Left lobe of liver (tissue), 2 donors: ENCODE measurements around the gene THOC2. TPM values are rescaled to one million over a fixed set of nuclear protein-coding genes. Genes with fewer than 3 reads are reported as not detected.
"Not testable (repeated sequence)": the region's sequence is repeated elsewhere in the genome, so short reads cannot be mapped to it uniquely, and the experiment has no call there.

Source experiments
- ATAC-seq: fragments of 200-7000 bp; cut with Tn5 transposase; one replicate; pipeline ENCODE4 v1.9.1; 2020; ENCODE audit warnings: mild to moderate bottlenecking, moderate library complexity
- DNase-seq: peaks from one replicate; pipeline ENCODE4 v3.0.0-alpha.2; 2020; ENCODE audit warnings: low spot score
- total RNA-seq: library from RNA; stranded (reverse); gene quantifications from one replicate; pipeline ENCODE4 v1.2.1, GENCODE V29; 2021
- donor health status: DM: no; HTN: no; CAD: no; lungs with moderate emphysema.
- donor health status: DM: no; HTN: yes; CAD: no.

Gene THOC2
- total RNA-seq, 1 donor from 2014 or later, result 20.0 TPM

- no peak for DNase-seq
- no peak for ATAC-seq
Measured at GRCh38 chrX:123682186-123682585, 50.7 kb downstream of the THOC2 start.

DNA sequence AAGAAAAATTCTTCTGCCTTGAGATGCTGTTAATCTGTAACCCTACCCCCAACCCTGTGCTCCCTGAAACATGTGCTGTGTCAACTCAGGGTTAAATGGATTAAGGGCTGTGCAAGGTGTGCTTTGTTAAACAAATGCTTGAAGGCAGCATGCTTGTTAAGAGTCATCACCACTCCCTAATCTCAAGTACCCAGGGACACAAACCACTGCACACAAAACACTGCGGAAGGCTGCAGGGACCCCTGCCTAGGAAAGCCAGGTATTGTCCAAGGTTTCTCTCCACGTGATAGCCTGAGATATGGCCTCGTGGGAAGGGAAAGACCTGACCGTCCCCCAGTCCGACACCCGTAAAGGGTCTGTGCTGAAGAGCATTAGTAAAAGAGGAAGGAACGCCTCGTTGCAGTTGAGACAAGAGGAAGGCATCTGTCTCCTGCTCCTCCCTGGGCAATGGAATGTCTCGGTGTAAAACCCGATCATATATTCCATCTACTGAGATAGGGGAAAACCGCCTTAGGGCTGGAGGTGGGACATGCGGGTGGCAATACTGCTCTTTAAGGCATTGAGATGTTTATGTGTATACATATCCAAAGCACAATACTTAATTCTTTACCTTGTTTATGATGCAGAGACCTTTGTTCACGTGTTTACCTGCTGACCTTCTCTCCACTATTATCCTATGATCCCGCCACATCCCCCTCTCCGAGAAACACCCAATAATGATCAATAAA is 53.0 kb downstream of the THOC2 start:
- not testable (repeated sequence) for DNase-seq, ATAC-seq

DNA sequence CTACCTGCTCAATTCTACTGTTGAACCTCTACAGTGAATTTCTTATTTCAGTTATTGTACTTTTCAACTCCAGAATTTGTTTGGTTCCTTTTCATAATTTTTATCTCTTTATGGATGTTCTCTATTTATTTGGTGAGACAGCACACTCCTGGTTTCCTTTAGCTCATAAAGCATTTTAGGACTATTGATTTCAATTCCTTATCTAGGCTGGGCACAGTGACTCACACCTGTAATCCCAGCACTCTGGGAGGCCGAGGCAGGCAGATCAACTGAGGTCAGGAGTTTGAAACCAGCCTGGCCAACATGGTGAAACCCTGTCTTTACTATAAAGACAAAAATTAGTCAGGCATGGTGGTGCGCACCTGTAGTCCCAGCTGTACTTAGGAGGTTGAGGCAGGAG is 57.7 kb downstream of the THOC2 start:
- ATAC-seq (no peak), DNase-seq (no peak)

GRCh38 chrX:123673813-123674212 is 59.0 kb downstream of the THOC2 start:
- DNase-seq (no peak), ATAC-seq (no peak)

DNA sequence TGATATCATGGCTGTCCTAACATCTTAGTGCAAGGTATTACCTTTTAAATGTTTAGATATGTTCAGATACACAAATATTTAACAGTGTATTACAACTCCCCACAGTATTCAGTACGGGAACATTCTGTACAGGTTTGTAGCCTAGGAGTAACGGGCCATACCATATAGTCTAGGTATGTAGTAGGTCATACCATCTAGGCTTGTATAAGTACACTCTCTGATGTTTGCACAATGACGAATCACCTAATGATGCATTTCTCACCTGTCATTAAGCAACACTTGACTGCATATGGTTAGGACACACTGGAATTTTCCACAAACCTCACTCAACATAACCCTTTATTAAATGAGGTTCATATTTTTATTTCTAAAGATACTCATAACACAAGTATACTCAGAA is 67.7 kb downstream of the THOC2 start:
- ATAC-seq (no peak), DNase-seq (no peak)

GRCh38 chrX:123664467-123665167 is 68.2 kb downstream of the THOC2 start:
- DNase-seq, ATAC-seq: not testable (repeated sequence)

GRCh38 chrX:123663720-123664119 is 69.1 kb downstream of the THOC2 start:
- ATAC-seq, DNase-seq: not testable (repeated sequence)

- not testable (repeated sequence) for ATAC-seq, DNase-seq
Measured at GRCh38 chrX:123656507-123656906, 76.3 kb downstream of the THOC2 start.

GRCh38 chrX:123648811-123649181 is 84.1 kb downstream of the THOC2 start:
- not testable (repeated sequence) for DNase-seq, ATAC-seq

DNA sequence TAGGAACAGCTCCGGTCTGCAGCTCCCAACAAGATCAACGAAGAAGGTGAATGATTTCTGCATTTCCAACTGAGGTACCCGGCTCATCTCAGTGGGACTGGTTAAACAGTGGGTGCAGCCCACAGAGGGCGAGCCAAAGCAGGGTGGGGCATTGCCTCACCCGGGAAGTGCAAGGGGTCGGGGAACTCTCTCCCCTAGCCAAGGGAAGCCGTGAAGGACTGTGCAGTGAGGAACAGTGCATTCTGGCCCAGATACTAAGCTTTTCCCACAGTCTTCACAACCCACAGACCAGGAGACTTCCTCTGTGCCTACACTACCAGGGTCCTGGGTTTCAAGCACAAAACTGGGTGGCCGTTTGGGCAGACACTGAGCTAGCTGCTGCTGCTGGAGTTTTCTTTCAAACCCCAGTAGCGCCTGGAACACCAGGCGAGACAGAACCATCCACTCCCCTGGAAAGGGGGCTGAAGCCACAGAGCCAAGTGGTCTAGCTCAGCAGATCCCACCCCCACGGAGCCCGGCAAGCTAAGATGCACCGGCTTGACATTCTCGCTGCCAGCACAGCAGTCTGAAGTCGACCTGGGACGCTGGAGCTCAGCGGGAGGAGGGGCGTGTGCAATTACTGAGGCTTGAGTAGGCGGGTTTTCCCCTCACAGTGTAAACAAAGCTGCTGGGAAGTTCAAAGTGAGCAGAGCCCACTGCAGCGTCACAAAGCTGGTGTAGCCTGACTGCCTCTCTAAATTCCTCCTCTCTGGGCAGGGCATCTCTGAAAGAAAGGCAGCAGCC is 84.6 kb downstream of the THOC2 start:
- no peak for DNase-seq
- no peak for ATAC-seq

DNA sequence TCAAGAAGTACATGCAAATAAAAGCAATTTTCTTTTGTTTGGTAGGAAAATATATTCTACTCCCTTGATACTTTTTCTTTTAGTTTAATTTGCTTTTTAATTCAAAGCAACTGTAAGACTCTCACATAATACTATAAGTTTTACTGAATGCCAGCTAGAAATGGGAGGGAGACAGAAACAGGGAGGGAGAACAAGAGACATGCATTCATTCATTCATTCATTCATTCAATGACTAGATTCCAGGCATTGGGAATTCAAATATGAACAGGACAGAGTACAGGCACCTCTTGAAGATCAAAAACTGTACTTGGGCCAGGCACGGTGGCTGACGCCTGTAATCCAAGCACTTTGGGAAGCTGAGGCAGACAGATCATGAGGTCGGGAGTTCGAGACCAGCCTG is 85.6 kb downstream of the THOC2 start:
- no peak for ATAC-seq
- no peak for DNase-seq

DNA sequence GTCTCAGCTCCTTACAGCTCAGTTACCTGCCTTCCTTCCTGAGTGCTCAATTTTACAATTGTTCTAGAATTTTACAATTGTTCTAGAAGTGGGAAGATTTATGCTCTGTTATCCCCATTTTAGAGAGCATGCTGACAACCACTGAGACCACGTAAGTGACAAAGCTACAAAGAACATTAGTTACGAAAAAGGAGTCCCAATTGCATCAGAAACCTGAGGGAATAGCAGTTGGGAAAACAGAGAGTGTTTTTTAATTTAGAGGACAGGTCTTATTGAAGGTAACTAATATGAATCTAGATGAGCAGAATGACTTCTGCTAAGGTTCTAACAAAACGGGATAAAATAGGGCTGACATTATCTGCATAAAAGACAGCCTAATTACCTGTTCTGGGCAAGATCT is 103.3 kb downstream of the THOC2 start:
- DNase-seq (no peak), ATAC-seq (no peak)

- ATAC-seq, result no peak
Measured at GRCh38 chrX:123626962-123627361, 105.9 kb downstream of the THOC2 start.

GRCh38 chrX:123625952-123626351 is 106.9 kb downstream of the THOC2 start:
- no peak for ATAC-seq
- no peak for DNase-seq

More at GRCh38 chrX:123626962-123627361, 105.9 kb downstream of the THOC2 start:
- DNase-seq, result no peak

DNA sequence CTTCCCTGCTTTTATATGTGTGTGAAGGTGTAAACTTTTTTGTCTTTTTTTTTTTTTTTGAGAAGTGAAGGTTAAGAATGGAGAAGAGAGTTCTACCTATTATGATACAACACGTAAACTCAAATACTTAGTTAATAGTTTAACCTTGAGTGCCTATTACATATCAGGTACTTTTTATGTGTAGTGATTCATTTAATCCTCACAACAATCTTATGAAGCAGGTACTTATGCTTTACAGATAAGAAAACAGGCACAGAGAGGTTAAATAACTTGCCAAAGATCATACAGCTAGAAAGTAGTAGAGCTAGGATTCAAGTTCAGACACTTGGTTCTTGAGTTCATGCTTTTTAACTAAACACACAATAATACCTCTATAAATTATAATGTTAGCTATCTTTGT is 107.4 kb downstream of the THOC2 start:
- ATAC-seq (no peak), DNase-seq (no peak)

DNA sequence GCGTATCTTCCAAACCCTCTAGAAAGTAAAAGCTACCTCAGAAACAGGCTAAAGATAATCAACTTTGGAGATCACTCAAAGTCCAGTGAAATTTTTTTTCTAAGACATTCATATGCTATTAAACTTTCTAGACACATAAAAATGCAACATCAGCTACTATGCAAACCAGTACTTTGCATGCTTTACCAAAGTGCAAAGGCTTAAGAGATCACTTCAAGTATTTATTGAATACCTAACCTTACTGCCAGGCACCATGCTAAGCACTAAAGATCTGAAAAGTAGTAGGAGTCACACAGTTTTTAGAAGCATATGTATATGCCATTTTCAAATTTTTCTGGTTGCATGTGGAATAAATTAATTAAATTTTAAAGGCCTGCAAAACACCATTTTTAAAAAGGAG is 115.8 kb downstream of the THOC2 start:
- DNase-seq (no peak), ATAC-seq (no peak)

DNA sequence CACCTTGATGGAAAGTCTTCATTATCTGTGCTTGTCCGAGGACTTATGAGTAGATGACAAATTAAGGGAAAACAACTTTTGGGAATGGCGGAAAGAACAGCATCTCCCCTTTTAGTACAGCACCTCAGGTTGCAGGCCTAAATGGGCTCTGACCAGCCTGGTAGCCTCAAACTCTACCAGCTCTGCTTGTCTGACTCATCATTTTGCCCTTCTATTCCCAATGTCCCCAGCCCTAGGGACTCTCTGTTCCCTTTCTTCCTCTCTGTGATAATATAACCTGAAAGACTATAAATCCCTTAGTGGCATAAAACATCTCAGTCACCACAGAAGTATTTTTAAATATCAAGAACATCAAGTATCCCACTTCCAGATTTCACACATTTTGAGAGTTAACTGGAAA is 121.9 kb downstream of the THOC2 start:
- no peak for ATAC-seq
- DNase-seq, result no peak

GRCh38 chrX:123607806-123608205 is 125.0 kb downstream of the THOC2 start:
- no peak for ATAC-seq
- no peak for DNase-seq

GRCh38 chrX:123607270-123607669 is 125.6 kb downstream of the THOC2 start:
- DNase-seq, result no peak
- no peak for ATAC-seq

- DNase-seq (no peak), ATAC-seq (no peak)
Measured at GRCh38 chrX:123603491-123603890, 129.4 kb downstream of the THOC2 start.

GRCh38 chrX:123601437-123601836 is 131.4 kb downstream of the THOC2 start:
- ATAC-seq (no peak), DNase-seq (no peak)

DNA sequence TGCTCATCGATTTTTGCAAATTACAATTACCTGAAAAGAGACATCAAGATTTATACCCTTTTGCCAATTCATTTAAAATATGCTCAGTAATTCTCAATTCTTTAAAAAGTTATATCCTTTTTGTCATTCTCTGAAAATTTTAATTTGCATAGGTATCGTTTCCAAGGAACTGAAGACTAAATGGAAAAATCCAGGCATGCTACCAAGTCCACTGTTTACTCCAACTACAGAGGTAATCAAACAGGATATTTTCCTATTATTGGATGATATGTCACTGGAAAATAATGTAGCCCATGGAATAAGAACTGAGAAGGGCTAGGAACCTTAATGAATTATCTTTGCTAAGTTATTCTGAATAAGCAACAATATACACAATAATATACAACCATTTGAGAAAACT is 132.7 kb downstream of the THOC2 start:
- no peak for ATAC-seq
- DNase-seq, result no peak
